Stimulated activated CD4-positive, alpha-beta T cell treated with anti-CD3 and anti-CD28 coated beads, Interleukin-2, amount 100 ng/mL, for 24 hours (primary cell): Measurements from ENCODE around the gene DDX39B.

ENCODE experiments used
- DNase-seq, 2 donors: peaks; one replicate each; pipeline ENCODE4 v3.0.0-alpha.2; 2020

Gene DDX39B

GRCh38 chr6:31575335-31575901 lies 33.6 kb upstream of the DDX39B start, which contains the start of gene TNF:
TSS of gene TNF (plus strand) at chr6:31575565. CDS start at chr6:31575742, 177 bp downstream.
- DNase-seq = peak; percentile 86 to 91

GRCh38 chr6:31574106-31575061 lies 32.6 kb upstream of the DDX39B start:
- DNase-seq = peak; percentile 62 to 72

- peak in 1 of 2 donors; percentile 37 for DNase-seq
Observed at GRCh38 chr6:31573239-31574105, 31.7 kb upstream of the DDX39B start.

- DNase-seq = peak; percentile 80 to 87
Observed at GRCh38 chr6:31572041-31572911, 30.5 kb upstream of the DDX39B start, which contains the start of gene LTA. TSS of gene LTA (plus strand) at chr6:31572289. CDS start at chr6:31572743, 454 bp downstream.

- DNase-seq = no peak
Observed at GRCh38 chr6:31569861-31570536, 28.2 kb upstream of the DDX39B start.

- peak; percentile 65 to 74 for DNase-seq
Observed at GRCh38 chr6:31568537-31568961, 26.7 kb upstream of the DDX39B start.

GRCh38 chr6:31567531-31568370 lies 25.9 kb upstream of the DDX39B start:
- peak in 1 of 2 donors; percentile 50 for DNase-seq

GRCh38 chr6:31560697-31561058 lies 18.9 kb upstream of the DDX39B start:
- no peak for DNase-seq

- peak; percentile 48 to 58 for DNase-seq
Observed at GRCh38 chr6:31559958-31560696, 18.3 kb upstream of the DDX39B start.

- no peak for DNase-seq
Observed at GRCh38 chr6:31559606-31559957, 17.8 kb upstream of the DDX39B start.

- DNase-seq = peak; percentile 76 to 77
Observed at GRCh38 chr6:31558631-31559500, 17.1 kb upstream of the DDX39B start.

GRCh38 chr6:31558318-31558625 lies 16.5 kb upstream of the DDX39B start:
- no peak for DNase-seq

- DNase-seq = no peak
Observed at GRCh38 chr6:31557443-31558317, 15.9 kb upstream of the DDX39B start.

GRCh38 chr6:31556307-31556706 lies 14.5 kb upstream of the DDX39B start:
- DNase-seq = no peak

GRCh38 chr6:31551371-31551770 lies 9.6 kb upstream of the DDX39B start:
- DNase-seq = peak; percentile 66 to 76

GRCh38 chr6:31548544-31548873 lies 6.7 kb upstream of the DDX39B start:
- no peak for DNase-seq

GRCh38 chr6:31547727-31548543 lies 6.1 kb upstream of the DDX39B start:
- no peak for DNase-seq
